HG03095 (cell line): ENCODE data around the gene CFAP221.

Source experiments
- ATAC-seq: cut with Tn5 transposase; IDR thresholded peaks from one replicate; pipeline ENCODE4 v1.9.1; 2021; ENCODE audit warnings: moderate library complexity; ENCODE audit not compliant: unreplicated experiment

The CFAP221 gene

DNA sequence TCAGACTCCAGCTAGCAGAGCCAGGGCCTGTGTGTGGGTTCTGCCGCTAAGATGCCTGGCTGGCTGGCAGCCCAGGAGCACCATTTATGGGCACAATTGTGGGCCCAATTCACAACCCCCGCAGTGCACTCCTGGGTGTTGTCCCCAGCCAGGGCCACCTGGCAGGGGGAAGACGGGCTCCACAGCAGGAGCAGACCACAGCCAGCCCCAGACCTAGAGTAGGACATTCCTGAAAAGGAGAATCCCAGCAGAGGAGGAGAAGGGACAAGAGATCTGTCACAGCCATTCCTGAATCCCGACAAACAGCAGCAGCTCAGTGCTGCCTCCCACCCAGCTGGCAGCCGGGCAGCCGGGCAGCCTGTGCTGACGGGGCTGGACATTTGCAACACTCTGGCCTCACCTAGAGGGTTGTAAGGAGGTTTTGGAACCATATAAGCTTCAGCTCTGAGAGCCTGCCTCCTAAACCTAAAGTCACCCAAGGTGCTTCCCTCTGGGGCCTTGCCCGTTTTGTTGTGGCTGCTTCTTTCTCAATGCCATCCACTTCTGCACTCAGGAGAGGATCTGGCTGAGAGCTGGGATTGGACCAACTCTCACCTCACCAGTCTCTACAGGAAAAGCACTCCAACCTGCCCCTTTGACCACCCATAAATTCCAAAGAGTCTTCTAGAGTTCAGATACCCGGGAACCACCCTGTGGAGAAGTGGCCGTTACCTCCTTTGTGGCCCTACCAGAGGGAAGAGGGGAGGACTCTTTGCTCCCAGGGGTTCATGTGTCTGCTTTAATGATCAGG lies 130.7 kb downstream of the CFAP221 start:
- no peak for ATAC-seq

DNA sequence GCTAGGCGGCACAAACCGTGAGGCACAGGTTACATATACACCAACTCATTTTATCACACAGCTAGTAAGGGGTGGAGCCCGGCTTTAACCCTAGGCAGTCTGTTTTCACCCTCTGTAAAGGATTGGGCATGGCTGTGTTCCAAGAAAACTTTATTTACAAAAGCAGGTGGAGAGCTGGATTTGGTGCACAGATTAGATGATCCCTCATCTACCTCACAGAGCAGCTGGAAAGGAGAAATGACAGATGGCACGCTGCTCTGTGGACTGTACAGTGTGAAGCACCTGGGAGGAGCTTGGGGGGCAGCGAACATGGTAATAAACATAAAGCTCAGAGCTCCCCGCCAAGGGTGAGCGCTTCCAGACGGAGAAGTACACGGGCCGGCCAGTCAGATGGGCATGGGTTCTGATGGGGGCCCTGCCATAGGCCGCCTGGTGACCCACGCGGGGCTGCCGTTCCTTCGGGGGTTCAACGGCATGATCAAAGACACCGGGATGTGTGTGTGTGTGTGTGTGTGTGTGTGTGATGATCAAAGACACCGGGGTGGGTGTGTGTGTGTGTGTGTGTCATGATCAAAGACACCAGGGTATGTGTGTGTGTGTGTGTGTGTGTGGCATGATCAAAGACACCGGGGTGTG lies 133.9 kb downstream of the CFAP221 start:
- no peak for ATAC-seq

DNA sequence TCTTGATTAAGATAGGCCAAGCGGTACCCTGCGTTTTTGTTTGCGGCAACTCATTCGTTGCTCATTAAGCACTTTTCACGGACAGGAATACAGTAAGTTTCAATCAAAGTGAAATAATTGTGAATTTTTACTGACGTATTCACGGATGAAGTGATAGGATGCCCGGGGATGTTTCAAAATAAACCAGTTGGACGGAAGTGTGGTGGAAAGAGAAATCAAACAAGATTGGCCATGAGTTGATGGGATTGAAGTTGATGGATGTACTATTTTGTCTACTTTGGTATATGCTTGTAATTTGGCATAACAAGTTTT lies 135.2 kb downstream of the CFAP221 start:
- ATAC-seq, result no peak

DNA sequence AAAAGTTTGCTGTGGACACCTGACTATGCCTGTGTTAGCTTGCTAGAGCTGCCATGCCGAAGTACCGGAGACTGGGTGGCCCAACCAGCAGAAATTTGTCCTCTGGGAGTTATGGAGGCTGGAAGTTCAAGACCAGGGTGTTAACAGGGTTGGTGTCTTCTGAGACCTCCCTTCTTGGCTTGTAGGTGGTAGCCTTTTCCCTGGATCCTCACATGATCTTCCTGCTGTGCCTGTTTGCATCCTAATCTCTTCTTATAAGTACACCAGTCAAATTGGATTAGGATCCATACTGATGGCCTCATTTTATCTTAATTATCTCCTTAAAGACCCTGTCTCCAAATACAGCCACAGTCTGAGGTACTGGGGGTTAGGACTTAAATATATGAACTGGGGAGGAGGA lies 135.6 kb downstream of the CFAP221 start:
- no peak for ATAC-seq

DNA sequence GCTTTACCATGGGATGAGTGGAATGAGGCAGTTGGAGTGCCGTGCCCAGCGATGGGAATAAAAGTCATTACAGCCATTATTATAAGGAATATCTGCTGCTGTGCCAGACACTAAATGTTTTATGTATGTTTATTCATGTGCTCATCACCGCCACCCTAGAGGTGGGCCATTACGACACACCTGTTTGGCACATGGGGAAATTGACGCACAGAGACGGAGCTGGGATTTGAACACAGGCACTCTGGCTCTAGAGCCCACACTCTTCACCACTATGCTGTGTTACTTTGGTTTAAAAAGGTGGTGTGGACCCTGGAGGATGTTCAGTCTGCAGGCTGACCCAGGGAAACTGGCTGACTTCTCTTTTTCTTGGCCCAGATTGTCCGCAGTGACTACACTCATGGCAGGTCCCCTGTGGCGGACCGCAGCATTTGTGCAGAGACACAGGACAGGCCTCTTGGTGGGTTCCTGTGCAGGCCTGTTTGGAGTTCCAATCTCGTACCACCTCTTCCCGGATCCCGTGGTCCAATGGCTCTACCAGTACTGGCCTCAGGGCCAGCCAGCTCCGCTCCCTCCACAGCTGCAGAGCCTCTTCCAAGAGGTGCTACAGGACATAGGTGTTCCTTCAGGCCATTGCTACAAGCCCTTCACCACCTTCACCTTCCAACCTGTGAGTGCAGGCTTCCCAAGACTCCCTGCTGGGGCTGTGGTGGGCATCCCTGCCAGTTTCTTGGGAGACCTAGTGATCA lies 136.4 kb downstream of the CFAP221 start:
- no peak for ATAC-seq

DNA sequence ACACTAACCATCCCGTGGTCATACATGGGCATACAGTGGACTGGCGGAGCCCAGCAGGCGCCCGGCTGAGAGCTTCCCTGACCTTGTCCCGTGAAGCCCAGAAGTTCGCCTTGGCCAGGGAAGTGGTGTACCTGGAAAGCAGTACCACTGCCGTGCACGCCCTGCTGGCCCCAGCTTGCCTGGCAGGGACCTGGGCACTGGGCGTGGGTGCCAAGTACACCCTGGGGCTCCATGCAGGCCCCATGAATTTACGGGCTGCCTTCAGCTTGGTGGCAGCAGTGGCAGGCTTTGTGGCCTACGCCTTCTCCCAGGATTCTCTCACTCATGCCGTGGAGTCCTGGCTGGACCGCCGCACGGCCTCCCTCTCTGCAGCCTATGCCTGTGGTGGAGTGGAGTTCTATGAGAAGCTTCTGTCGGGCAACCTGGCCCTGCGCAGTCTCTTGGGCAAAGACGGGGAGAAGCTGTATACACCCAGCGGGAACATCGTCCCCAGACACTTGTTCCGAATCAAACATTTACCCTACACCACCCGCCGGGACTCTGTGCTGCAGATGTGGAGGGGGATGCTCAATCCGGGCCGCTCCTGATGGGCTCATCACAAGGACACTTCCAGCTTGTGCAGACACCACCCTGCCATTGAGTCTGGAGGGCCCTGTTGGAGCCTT lies 137.1 kb downstream of the CFAP221 start:
- no peak for ATAC-seq

DNA sequence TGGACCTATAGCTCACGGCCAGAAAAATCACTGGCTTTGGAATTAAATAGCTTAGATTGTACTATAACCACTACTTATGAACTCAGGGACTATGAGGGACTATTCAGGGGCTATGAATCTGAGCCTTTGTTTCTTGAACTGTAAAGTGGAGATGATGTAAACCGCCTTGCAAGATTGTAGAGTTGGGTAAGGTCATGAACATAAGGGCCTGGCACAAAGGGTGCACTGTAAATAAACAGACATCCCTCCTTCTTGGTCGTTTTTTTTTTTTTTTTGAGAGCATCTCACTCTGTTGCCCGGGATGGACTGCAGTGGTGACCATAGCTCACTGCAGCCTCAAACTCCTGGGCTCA lies 137.6 kb downstream of the CFAP221 start:
- ATAC-seq, result no peak

DNA sequence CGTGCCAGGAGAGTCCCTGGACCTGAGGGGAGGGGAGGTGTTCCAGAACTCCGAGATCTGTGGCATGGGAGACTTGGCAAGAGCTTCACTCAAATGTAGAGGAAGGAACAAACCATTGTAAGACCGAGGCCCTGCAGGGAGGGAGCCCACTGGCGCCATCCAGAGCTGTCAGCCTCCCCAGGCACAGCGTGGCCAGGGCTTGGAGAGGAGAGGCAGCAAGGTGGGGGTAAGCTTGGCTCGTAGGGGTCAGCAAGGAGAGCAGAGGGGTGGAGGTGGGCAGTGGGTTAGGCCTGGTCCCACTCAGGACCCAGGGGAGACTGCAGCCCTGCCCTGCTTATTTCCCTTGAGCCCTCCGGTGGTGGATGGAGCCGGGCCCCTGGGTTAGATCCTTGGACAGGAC lies 138.3 kb downstream of the CFAP221 start:
- ATAC-seq, result no peak

DNA sequence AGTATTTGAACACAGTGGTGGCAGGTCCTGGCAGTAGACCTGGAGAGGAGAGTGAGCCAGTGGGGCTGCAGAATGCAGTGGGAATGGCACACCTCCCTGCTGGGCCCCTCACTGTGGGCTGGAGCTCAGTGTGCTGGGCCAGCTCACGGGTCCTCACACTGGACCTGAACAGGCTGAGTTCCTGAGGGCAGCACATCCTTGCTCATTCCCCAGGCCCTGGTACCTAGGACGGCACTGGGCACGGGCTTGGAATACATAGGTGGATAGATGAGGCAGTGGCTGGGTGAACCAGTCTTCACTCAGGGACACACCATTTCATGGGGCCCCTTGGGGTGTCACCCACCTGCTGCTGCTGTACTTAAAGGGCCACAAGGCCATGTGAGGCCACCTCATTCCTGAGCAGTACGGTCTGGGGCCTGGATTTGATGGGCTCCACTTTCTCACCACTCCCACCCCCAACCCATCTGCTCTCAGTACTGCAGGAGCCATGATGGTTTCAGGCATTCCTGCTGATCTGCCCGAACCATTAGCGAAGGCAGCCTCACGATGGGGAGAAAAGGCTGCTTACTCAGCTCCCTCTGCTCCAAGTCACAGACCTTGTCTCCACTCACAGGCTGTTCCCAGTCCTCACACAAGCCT lies 138.9 kb downstream of the CFAP221 start:
- ATAC-seq, result no peak

DNA sequence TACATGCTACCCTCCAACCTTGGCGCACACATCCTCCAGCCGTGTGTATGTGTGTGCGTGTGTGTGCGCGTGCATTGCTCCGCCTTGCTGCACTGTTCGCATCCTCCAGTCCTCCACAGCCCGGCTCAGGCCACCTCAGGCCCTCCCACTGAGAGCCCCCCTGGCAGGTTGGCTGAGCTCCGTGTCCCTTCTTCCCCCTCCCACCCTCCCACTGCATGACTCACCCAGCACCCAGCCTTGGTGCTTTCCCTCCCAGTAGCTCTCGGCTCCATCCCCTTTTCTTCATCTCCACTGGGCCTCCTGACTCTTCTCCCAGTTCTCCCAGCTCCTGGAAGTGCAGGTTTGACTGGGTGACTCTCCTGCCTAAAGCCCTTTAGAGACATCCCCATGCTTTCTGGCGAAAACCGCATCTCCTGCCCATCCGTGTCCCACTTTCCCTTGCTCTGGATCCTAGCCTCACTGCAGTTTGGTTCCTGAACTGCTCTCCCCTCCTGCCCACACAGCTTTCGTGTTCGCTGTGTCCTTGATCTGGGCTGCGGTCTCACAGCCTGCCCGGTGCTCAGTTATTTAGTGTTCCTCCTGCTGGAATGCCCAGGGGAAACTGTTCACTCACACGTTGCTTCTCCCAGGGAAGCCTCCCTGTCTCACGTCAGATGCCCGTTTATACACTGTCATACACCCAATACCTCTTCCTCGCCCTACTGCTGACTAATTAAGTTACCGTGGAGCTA lies 139.6 kb downstream of the CFAP221 start:
- ATAC-seq, result no peak

DNA sequence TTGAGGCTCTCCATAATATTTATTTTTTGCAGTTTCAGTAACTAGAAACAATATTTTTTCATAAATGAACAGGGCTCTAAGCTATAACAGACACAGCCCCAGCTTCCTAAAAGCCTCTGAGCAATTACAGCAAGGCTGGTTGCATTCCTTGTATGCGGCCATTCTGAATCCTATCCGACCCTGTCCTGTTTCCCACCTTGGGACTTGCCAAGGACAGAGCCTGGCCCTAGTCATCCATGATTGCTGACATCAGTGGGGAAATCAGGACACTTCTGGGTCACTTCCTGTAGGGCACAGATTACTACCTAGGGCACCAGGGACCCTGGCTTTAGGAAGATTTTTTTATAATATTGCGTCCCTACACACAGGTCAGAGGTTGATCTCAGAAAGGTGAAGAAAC lies 140.3 kb downstream of the CFAP221 start:
- ATAC-seq, result no peak

DNA sequence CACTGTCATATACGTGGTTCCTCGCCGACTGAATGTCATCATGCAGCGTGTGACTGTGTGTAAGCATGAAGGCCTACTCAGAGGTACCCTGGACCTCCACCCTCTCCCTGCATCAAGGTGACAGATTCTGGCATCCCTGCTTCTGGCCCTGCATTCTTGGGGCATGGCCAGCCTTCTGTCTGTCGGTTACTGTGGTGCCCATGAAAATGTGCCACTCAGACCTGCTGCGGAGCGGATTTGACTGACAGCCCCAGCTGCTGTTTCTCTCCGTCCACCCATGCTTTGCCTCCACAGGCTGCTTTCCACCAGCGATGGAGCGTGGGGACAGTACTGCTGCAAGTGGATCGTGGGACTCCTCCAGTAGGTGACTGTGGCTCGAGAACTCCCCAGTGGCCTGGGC lies 144.4 kb downstream of the CFAP221 start:
- ATAC-seq, result no peak

DNA sequence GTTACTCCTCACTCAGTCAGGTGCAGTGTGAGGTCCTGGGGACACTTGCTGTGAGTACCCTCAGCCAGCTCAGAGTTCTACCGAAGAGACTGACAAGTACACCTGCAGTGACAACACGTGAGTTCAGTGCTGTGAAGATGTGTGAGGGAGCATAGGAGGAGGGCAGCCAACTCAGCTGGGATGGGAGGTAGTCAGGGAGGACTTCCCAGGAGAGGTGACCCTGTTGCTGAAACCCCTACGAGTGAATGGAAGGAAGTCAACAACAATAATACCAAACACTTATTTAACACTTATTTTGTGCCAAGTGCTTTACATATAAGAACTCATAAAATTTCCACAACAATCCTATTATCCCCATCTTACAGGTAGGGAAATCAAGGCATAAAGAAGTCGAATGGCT lies 145.0 kb downstream of the CFAP221 start:
- no peak for ATAC-seq

DNA sequence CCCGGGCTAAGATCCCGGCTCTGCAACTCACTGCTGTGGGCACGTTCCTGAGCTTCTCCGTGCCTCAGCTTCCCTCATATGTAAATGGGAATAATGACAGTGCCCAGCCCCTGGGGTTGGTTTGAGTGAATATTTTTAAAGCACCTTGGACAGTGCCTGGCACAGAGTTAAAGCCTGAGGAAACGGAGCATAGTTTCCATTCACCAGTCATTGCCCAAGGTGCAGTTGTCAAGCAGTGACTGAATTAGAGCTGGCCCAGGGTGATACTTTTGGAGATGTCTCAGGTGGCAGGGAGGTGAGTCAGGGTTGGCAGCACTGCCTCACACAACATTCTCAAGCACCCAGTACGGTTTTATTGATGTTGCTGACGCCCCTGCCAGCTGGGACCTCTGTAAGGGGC lies 146.9 kb downstream of the CFAP221 start:
- no peak for ATAC-seq

DNA sequence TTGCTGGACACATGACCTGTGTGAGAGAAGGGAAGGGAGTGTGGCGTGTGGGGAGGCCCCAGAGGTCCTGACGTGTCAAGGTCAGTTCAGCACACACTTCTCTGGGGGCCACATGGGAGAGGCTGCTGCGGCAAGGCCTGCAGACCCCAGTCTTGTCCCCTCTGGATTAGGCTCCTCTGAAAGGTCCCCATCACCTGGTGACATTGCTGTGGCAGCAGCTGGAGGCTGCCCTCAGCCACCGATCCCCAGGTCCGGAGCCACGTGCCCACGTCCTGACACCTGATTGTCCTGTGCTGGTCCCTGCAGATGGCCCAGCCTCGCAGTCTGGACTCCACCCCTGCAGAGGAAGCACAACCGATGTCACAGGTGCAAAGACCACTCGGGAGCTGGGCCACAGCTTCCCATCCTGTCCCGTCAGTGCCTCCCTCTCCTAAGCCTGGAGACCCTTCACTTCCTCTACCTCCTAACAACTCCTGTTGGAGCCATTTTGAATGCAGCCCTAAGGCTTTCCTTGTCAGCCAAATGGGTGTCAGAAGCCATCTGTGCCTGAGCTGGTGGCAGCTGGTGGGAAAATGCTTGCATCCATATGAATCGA lies 147.5 kb downstream of the CFAP221 start:
- no peak for ATAC-seq

DNA sequence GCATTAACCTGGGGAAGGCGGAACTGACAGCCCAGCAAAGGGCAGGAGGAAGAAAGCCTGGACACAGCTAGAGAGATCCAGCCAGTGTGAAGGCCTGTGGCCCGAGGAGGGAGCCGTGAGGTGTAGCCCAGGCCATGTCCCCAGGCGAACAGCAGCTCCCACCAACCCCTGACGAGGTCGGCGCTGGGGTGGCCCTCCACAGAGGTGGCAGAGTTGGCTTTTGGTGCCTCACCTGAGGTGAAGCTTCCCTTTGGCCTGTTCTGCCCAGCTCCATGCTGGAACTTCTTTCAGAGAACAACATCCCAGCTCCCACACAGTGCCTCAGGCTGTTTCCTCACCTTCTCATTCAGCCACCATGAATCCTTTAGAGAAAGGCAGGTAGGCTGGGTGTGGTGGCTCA lies 148.1 kb downstream of the CFAP221 start:
- ATAC-seq, result no peak

DNA sequence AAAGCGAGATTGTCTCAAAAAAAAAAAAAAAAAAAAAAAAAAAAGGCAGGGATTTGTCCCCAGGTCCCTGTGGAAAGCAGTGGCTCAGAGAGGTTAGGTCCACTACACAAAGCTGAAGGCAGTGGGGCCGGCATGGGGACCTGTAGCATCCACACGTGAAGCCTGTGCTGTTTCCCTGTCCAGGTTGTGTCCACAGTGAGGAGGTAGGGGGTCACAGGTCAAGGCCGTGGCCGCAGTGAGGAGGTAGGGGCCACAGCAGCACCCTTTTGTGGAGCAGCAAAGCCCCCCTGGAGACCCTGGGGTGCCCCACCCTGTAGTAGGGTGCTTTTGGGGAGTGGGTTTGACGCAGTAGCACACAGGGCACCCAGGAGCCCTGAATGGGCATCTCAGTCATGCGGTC lies 148.7 kb downstream of the CFAP221 start:
- no peak for ATAC-seq

DNA sequence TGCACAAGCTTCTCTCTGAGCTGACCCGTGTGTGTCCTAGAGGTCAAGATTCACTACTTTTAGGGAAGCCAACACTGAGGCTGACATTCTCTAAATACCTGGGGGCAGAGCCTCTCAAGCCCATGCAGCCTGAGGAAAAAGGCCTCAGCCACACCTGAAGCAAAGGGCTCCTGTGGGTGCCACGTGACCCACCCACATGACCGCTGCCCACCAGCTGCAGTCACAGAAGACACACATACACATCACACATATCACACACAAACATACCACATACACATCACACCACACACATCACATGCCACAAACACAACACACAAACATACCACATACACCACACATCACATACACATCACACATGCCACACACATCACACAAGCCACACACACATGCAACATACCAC lies 149.3 kb downstream of the CFAP221 start:
- ATAC-seq, result no peak

DNA sequence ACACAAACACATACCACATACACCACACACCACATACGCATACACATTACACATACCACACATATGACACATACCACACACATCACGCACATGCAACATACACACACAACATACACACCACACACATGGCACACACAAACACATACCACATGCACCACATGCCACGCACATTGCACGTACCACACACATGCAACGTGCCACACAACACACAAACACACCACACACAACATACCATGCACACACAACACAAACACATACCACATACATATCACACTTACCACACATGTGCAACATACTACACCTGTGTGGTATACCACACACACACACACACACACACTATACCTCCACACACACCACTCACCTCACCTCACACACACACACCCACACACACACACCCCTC lies 149.7 kb downstream of the CFAP221 start:
- no peak for ATAC-seq

DNA sequence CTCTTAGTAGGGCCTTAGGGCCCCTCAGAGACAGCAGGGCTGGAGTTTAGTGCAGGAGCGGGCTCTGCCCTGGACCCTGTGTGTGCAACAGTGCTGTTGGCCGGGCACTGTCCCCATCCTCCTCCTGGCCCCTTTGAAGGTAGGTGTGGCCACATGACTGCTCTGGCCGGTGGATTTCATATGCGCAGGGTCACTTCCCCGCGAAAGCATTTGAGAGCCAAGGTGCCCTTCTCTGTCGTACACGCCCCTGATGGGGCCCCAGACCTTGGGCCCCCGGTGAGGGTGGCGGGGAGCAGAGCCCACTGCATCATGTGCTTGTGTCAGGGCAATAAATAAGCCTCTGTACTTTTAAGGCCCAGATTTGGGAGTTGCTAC lies 150.2 kb downstream of the CFAP221 start:
- no peak for ATAC-seq
